NCI-H460 (cell line): ENCODE results near the gene ZNFX1. TPM values are rescaled to one million over a fixed set of nuclear protein-coding genes. Genes with fewer than 3 reads are reported as not detected.

Source experiments
- DNase-seq: peaks from one replicate; pipeline ENCODE4 v3.0.0-alpha.2; 2016; ENCODE audit warnings: low read depth; ENCODE audit errors: extremely low read depth
- total RNA-seq: library from RNA; depleted of rRNA; stranded (reverse); fragments of >200 nt; shearing (Covaris generic); gene quantifications from 2 replicates; pipeline ENCODE4 v1.2.3, GENCODE V29; 2014

Gene ZNFX1
- total RNA-seq, 1 experiment from 2014 or later, result 16.1 TPM

- no peak for DNase-seq
These were observed 2.7 kb upstream of the ZNFX1 start for GRCh38 chr20:49280463-49281058.

GRCh38 chr20:49279677-49280462 is 2.0 kb upstream of the ZNFX1 start:
- DNase-seq, result no peak

- no peak for DNase-seq
These were observed 1.2 kb upstream of the ZNFX1 start for GRCh38 chr20:49278818-49279676.

GRCh38 chr20:49277786-49278035 is 146 bp downstream of the ZNFX1 start:
- no peak for DNase-seq

GRCh38 chr20:49276961-49277785 is 684 bp downstream of the ZNFX1 start:
- DNase-seq, result no peak

GRCh38 chr20:49276161-49276960 is 1.5 kb downstream of the ZNFX1 start:
- DNase-seq, result no peak

GRCh38 chr20:49275636-49276035 is 2.2 kb downstream of the ZNFX1 start:
- no peak for DNase-seq

- no peak for DNase-seq
These were observed 2.6 kb downstream of the ZNFX1 start for GRCh38 chr20:49275216-49275615.

GRCh38 chr20:49273696-49274277 is 4.1 kb downstream of the ZNFX1 start:
- DNase-seq, result no peak

- DNase-seq, result no peak
These were observed 5.2 kb downstream of the ZNFX1 start for GRCh38 chr20:49272654-49273053.

GRCh38 chr20:49270736-49271135 is 7.1 kb downstream of the ZNFX1 start:
- no peak for DNase-seq

GRCh38 chr20:49270177-49270576 is 7.7 kb downstream of the ZNFX1 start:
- DNase-seq, result no peak

GRCh38 chr20:49268600-49269365 is 9.1 kb downstream of the ZNFX1 start:
- no peak for DNase-seq

GRCh38 chr20:49267327-49267726 is 10.5 kb downstream of the ZNFX1 start:
- DNase-seq, result no peak

GRCh38 chr20:49262444-49262843 is 15.4 kb downstream of the ZNFX1 start:
- no peak for DNase-seq

GRCh38 chr20:49261173-49261572 is 16.7 kb downstream of the ZNFX1 start:
- DNase-seq, result no peak

GRCh38 chr20:49260218-49260617 is 17.6 kb downstream of the ZNFX1 start:
- no peak for DNase-seq

GRCh38 chr20:49259799-49260198 is 18.1 kb downstream of the ZNFX1 start:
- no peak for DNase-seq

- no peak for DNase-seq
These were observed 18.6 kb downstream of the ZNFX1 start for GRCh38 chr20:49259284-49259683.
